Muscle layer of duodenum (tissue), 2 donors: ENCODE results near the gene PKN2.
"Not testable (repeated sequence)": the region's sequence is repeated elsewhere in the genome, so short reads cannot be mapped to it uniquely, and the experiment has no call there.

Experiments used
- H3K27ac ChIP-seq: one replicate; pipeline ENCODE4 v1.7.0; 2013; ENCODE audit warnings: mild to moderate bottlenecking, low read length
- H3K27me3 ChIP-seq: one replicate; pipeline ENCODE4 v1.7.0; 2013; ENCODE audit warnings: low read depth, mild to moderate bottlenecking, control low read depth, low read length
- H3K36me3 ChIP-seq, 2 donors: one replicate each; pipeline ENCODE4 v1.7.0; 2013; ENCODE audit warnings: low read length in 2 of 2, control low read depth in 1 of 2, mild to moderate bottlenecking in 1 of 2; ENCODE audit not compliant: insufficient read depth in 2 of 2, control insufficient read depth in 1 of 2
- H3K4me1 ChIP-seq, 2 donors: one replicate each; pipeline ENCODE4 v1.7.0; 2013; ENCODE audit warnings: low read length in 2 of 2, mild to moderate bottlenecking in 2 of 2, control low read depth in 1 of 2, moderate library complexity in 1 of 2; ENCODE audit not compliant: insufficient read depth in 2 of 2, control insufficient read depth in 1 of 2
- H3K4me3 ChIP-seq, 2 donors: one replicate each; pipeline ENCODE4 v1.7.0; 2013; ENCODE audit warnings: low read length in 2 of 2, low read depth in 1 of 2, mild to moderate bottlenecking in 1 of 2
- H3K9me3 ChIP-seq, 2 donors: one replicate each; pipeline ENCODE4 v1.7.0; 2013; ENCODE audit warnings: low read length in 2 of 2, control low read depth in 1 of 2, mild to moderate bottlenecking in 1 of 2; ENCODE audit not compliant: control insufficient read depth in 1 of 2
- donor health status: healthy.

PKN2 gene

DNA sequence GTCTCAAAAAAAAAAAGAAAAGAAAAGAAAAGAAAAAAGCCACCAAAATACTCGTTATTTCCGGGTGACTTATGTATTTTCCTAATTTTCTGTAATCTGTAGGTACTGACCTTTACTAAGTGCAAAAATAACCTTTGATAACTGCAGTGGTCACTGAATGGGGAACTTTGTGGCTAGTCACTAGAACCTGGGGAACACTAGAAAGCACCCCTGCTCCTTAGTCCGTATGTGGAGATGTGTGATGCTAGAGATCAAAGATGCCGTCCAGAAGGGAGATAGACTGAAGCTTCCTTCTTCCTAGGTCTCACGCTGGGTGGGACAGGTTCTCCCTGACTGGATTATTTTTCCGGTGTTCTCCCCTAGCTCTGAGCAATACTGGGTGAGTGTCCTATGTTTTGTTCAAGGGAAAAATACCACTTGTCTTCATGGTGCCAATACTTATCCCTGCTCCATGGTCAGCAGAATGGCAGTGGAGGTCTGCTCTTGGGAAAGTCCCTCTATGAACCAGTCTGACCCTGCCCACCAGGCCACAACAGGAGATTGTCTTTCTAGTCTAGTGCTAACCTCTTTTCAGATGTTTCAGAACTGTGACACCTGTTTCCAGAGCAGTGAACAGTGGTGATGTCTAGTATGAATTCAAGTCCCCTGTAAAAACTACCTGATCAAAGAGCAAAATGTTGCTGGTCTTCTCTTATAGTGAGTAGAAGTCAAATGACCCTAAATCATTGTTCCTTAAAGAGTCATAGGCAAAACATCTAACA is 167.4 kb downstream of the PKN2 start:
- Histone ChIP-seq H3K4me3 (no peak overlapping the region), H3K9me3 (no peaks in the 10 kb centered on the region), H3K27me3 (no peaks in the 10 kb centered on the region), H3K36me3 (peaks cover 19 to 20% of the 10 kb centered on the region in 2 donors), H3K4me1 (no peaks in the 10 kb centered on the region), H3K27ac (no peak overlapping the region)

DNA sequence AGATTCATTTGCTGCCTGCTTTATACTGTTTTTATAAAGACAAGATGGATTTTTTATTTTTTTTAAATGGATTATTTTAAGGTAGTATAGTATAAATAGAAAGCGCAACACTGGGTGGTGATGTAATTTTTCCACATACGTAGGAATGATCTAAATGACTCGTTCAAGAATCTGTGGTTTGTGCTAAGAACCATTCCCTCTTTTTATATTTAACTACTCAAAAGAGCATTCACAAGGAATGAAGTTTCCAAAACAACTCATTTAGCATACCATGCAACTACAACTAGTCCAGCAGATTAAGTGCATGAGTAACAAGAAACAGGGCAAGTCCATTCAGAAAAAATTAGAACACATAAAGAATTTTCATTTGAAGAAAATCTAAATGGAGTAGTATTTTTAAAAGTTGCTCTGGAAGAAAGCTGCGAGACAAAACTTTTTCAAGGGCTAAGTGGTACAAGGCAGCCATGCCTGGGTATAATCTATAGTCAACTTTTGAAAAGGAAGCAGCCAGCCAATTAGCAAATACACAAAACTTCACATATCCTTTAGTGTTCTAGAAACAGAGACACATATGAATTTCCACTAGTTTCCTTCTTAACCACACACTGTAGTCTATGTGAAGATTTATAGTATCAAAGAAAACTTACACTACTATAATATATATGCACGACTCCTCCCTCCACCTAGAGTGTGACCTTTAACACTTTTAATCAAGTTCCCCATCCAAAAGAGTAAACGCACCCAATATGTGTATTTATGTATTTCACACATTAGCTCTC is 183.9 kb downstream of the PKN2 start:
- H3K4me1 ChIP-seq, result peaks cover 4 to 12% of the 10 kb centered on the region in 2 donors
- no peaks in the 10 kb centered on the region for H3K27me3 ChIP-seq
- no peak overlapping the region for H3K27ac ChIP-seq
- no peak overlapping the region for H3K4me3 ChIP-seq
- H3K36me3 ChIP-seq, result peaks cover 0 to 7% of the 10 kb centered on the region in 2 donors
- no peaks in the 10 kb centered on the region for H3K9me3 ChIP-seq

DNA sequence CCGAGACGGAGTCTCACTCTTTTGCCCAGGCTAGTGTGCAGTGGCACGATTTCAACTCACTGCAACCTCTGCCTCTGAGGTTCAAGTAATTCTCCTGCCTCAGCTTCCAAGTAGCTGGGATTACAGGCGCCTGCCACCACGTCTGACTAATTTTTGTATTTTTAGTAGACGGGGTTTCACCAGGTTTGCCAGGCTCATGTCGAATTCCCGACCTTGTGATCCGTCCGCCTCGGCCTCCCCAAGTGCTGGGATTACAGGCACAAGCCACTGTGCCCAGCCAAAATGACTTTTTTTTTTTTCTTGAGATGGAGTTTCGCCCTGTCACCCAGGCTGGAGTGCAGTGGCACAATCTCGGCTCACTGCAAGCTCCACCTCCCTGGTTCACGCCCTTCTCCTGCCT is 185.6 kb downstream of the PKN2 start:
- not testable (repeated sequence) for H3K36me3 ChIP-seq, H3K9me3 ChIP-seq, H3K27ac ChIP-seq, H3K27me3 ChIP-seq, H3K4me3 ChIP-seq
- H3K4me1 ChIP-seq, result peaks cover 4 to 18% of the 10 kb centered on the region in 2 donors

DNA sequence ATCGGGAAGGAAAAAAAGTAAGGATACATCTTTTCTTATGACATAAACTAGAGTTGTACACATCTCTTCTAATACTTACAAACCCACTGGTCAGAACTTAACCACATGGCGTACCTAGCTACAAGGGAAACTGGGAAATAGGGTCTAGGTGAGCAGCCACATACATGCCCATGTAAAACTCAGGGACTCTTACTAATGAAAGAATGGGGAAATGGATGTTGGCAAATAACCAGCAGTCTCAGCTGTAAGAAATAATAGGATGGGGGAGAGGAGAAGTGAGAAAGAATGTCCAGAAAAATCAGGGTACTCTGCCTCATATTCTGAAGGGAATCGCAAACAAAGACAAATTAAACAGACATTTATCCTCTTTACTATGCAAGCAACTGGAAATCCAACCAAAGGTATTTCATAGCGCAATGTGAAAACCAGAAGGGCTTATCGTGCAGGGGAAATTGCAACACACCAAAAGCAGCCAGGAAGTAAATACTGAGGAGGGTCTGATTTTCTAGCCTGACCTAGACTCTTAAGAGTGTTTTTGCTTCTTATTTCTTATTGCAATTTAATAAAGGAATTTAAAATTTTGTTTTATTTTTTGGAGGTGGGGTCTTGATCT is 189.8 kb downstream of the PKN2 start:
- Histone ChIP-seq H3K36me3 (peaks cover 0 to 6% of the 10 kb centered on the region in 2 donors), H3K4me1 (peaks cover 0 to 17% of the 10 kb centered on the region in 2 donors), H3K9me3 (no peaks in the 10 kb centered on the region), H3K27me3 (no peaks in the 10 kb centered on the region), H3K27ac (no peak overlapping the region), H3K4me3 (no peak overlapping the region)

DNA sequence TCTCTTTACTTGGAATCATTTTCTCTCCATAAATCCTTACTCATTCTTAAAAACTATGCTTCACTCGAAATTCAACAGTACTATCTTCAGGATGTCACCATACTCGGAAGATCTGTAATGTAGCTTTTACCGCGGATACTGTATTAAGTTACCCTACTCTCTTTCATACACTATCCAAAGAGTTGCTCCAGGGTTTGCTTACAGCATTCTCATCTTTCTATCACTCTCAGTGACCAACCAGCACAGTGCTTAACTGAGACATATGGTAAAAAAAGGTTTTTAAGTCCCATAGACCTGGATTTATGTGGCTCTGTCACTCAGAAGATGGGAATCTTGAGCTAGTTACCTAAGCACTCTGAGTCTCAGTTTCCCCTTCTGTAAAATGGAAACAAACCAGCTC is 191.5 kb downstream of the PKN2 start:
- peaks cover 0 to 17% of the 10 kb centered on the region in 2 donors for H3K4me1 ChIP-seq
- peaks cover 5 to 8% of the 10 kb centered on the region in 2 donors for H3K36me3 ChIP-seq
- no peak overlapping the region for H3K27ac ChIP-seq
- no peaks in the 10 kb centered on the region for H3K27me3 ChIP-seq
- no peaks in the 10 kb centered on the region for H3K9me3 ChIP-seq
- H3K4me3 ChIP-seq, result no peak overlapping the region

DNA sequence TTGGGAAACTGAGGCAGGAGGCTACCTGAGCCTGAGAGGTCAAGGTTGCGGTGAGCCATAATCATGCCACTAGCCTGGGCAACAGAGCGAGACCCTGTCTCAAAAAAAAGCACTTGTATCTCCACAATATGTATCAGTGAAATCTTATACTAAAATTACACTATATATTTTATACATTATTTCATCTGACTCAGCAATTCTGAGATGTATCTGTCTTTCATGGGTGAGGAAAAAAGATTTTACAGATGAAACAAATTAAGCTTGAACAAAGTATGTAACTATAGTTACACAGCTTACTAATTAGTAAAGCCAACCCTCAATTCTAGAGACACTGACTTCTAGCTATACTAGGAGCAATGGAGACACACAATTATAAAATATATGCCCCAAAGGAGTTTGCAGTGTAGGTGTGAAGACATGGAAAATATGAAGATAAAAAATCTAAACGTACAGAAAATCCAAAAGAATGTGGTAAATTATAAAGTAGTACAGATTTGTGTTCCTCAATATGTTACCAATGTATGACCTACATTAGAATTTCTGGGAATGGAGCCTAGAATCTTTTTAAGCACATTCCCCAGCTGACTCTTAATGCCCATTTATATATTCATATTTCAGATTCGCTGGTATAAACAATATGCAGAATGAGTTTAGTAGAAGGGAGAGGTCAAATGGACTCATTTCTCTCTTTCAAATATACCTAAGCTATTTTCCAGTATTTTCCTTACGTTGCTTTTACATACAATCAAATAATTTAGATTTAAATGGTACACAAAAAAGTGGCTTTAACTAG is 192.7 kb downstream of the PKN2 start:
- Histone ChIP-seq H3K4me1 (peaks cover 0 to 19% of the 10 kb centered on the region in 2 donors), H3K36me3 (peaks cover 5 to 9% of the 10 kb centered on the region in 2 donors), H3K27me3 (no peaks in the 10 kb centered on the region), H3K27ac (no peak overlapping the region), H3K4me3 (no peak overlapping the region), H3K9me3 (no peaks in the 10 kb centered on the region)

DNA sequence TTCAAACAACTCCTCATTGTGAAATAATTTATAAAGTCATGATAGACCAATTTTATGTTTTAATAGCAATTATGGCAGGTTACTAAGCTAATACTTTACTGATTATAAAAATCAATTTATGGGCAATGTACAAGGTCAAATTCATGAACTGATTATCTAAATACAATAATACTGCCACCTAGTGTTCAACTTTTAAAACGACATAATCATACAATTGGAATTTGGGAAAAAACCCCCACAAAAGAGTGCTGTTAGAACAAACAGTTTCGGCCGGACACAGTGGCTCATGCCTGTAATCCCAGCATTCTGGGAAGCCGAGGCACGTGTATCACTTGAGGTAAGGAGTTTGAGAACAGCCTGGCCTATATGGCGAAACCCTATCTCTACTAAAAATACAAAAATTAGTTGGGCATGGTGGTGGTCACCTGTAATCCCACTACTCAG is 193.3 kb downstream of the PKN2 start:
- H3K36me3 ChIP-seq, result peaks cover 5 to 9% of the 10 kb centered on the region in 2 donors
- H3K27ac ChIP-seq, result no peak overlapping the region
- H3K9me3 ChIP-seq, result no peaks in the 10 kb centered on the region
- peaks cover 0 to 25% of the 10 kb centered on the region in 2 donors for H3K4me1 ChIP-seq
- H3K4me3 ChIP-seq, result no peak overlapping the region
- no peaks in the 10 kb centered on the region for H3K27me3 ChIP-seq

DNA sequence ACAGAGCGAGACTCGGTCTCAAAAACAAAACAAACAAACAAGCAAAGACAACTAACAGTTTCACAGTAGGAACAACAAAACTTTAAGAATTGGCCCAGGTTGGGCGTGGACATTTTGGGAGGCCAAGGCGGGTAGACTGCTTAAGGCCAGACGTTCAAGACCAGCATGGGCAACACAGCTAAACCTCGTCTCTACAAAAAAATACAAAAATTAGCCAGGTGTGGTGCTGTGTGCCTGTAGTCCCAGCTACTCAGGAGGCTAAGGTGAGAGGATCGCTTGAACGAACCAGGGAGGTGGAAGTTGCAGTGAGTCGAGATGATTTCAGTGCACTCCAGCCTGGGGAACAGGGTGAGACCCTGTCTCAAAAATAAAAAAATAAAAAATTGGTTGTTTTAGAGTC is 193.8 kb downstream of the PKN2 start:
- Histone ChIP-seq H3K27ac (no peak overlapping the region), H3K4me3 (no peak overlapping the region), H3K9me3 (no peaks in the 10 kb centered on the region)

DNA sequence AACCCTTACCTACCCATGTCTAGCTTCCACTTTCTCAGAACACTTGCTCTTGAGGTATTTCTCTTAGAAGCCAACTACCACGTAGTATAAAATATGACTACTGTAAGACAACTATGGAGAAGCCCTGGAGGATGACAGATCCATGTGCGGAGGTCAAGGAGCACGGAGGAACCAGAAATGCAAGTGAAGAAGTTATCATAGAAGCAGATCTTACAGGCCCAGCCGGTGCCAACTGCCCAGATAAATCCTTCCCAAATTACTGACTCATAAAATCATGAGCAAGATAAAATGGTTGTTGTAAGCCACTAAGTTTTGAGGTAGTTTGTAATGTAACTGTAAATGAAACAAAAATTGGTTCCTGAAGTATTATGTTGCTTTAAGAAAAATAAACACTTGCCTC is 194.7 kb downstream of the PKN2 start:
- Histone ChIP-seq H3K9me3 (no peaks in the 10 kb centered on the region), H3K4me1 (peaks cover 0 to 25% of the 10 kb centered on the region in 2 donors), H3K27me3 (no peaks in the 10 kb centered on the region), H3K27ac (no peak overlapping the region), H3K4me3 (no peak overlapping the region), H3K36me3 (peaks cover 9 to 12% of the 10 kb centered on the region in 2 donors)

More for the DNA sequence above, 193.8 kb downstream of the PKN2 start:
- Histone ChIP-seq H3K36me3 (peaks cover 5 to 9% of the 10 kb centered on the region in 2 donors), H3K27me3 (no peaks in the 10 kb centered on the region), H3K4me1 (peaks cover 0 to 27% of the 10 kb centered on the region in 2 donors)

DNA sequence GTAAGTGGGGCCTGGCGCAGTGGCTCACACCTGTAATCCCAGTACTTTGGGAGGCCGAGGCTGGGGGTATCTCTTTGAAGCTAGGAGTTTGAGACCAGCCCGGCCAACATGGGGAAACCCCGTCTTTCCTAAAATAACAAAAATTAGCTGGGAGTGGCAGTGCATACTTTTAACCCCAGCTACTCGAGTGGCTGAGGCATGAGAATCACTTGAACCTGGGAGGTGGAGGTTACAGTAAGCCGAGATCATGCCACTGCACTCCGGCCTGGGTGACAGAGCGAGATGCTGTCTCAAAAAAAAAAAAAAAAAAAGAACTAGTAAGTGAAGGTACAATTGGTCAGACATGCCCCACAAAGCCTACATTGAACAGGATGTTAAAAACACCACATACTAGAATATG is 196.6 kb downstream of the PKN2 start:
- H3K4me1 ChIP-seq, result peaks cover 0 to 21% of the 10 kb centered on the region in 2 donors
- not testable (repeated sequence) for H3K9me3 ChIP-seq, H3K4me3 ChIP-seq, H3K27me3 ChIP-seq, H3K27ac ChIP-seq
- H3K36me3 ChIP-seq, result peaks cover 19 to 29% of the 10 kb centered on the region in 2 donors
